Measurements from ENCODE around the gene SSR3.
A peak's percentile ranks its signal among the peaks of the same experiment; 100 is the strongest.

SSR3 gene

GRCh38 chr3:156553705-156554356 lies 1.1 kb downstream of the SSR3 start:
- TF ChIP-seq POLR2A (IDR thresholded peaks at IDR 0.05; ENCODE audit: extremely low read depth, insufficient read length) (no peak), MAX (IDR thresholded peaks at IDR 0.05; ENCODE audit: low read depth, low read length) (peak; percentile 89), MYC (IDR thresholded peaks at IDR 0.05; ENCODE audit: low read depth, low read length) (peak; percentile 69)
- DNase-seq (ENCODE audit: low read depth), result peak; percentile 51
- H3K4me3 ChIP-seq (ENCODE audit: low read depth, low read length), result peak overlapping the region; percentile 79

GRCh38 chr3:156552973-156553372 lies 1.9 kb downstream of the SSR3 start:
- TF ChIP-seq MAX (IDR thresholded peaks at IDR 0.05; ENCODE audit: low read depth, low read length) (no peak), CTCF (IDR thresholded peaks at IDR 0.05; ENCODE audit: low read depth, low read length) (no peak)
- peak overlapping the region; percentile 79 for H3K4me3 ChIP-seq (ENCODE audit: low read depth, low read length)
- DNase-seq (ENCODE audit: low read depth), result no peak

GRCh38 chr3:156551746-156552145 lies 3.2 kb downstream of the SSR3 start:
- DNase-seq (ENCODE audit: low read depth), result no peak
- no peak overlapping the region for H3K4me3 ChIP-seq (ENCODE audit: low read depth, low read length)

GRCh38 chr3:156551261-156551660 lies 3.7 kb downstream of the SSR3 start:
- H3K4me3 ChIP-seq (ENCODE audit: low read depth, low read length), result no peak overlapping the region
- no peak for TF ChIP-seq MAX (IDR thresholded peaks at IDR 0.05; ENCODE audit: low read depth, low read length)
- DNase-seq (ENCODE audit: low read depth), result no peak

More at GRCh38 chr3:156551746-156552145, 3.2 kb downstream of the SSR3 start:
- no peak for TF ChIP-seq MYC (IDR thresholded peaks at IDR 0.05; ENCODE audit: low read depth, low read length)
- TF ChIP-seq POLR2A (IDR thresholded peaks at IDR 0.05; ENCODE audit: extremely low read depth, insufficient read length), result no peak
- TF ChIP-seq CTCF (IDR thresholded peaks at IDR 0.05; ENCODE audit: low read depth, low read length), result no peak
- TF ChIP-seq MAX (IDR thresholded peaks at IDR 0.05; ENCODE audit: low read depth, low read length), result no peak

- no peak for DNase-seq (ENCODE audit: low read depth)
- no peak overlapping the region for H3K4me3 ChIP-seq (ENCODE audit: low read depth, low read length)
- TF ChIP-seq CTCF (IDR thresholded peaks at IDR 0.05; ENCODE audit: low read depth, low read length), result no peak
- no peak for TF ChIP-seq MYC (IDR thresholded peaks at IDR 0.05; ENCODE audit: low read depth, low read length)
- TF ChIP-seq POLR2A (IDR thresholded peaks at IDR 0.05; ENCODE audit: extremely low read depth, insufficient read length), result no peak
- TF ChIP-seq MAX (IDR thresholded peaks at IDR 0.05; ENCODE audit: low read depth, low read length), result no peak
Measured at GRCh38 chr3:156548902-156549301, 6.0 kb downstream of the SSR3 start.

GRCh38 chr3:156548041-156548687 lies 6.8 kb downstream of the SSR3 start:
- TF ChIP-seq MAX (IDR thresholded peaks at IDR 0.05; ENCODE audit: low read depth, low read length) (no peak), CTCF (IDR thresholded peaks at IDR 0.05; ENCODE audit: low read depth, low read length) (no peak), MYC (IDR thresholded peaks at IDR 0.05; ENCODE audit: low read depth, low read length) (no peak), POLR2A (IDR thresholded peaks at IDR 0.05; ENCODE audit: extremely low read depth, insufficient read length) (no peak)
- no peak for DNase-seq (ENCODE audit: low read depth)
- no peak overlapping the region for H3K4me3 ChIP-seq (ENCODE audit: low read depth, low read length)
